Peyer's patch (tissue), 4 donors: ENCODE results near the gene TFAM.

ENCODE experiments used
- CTCF ChIP-seq, 6 experiments: fragments of 450-650 bp in 4 of 6; fragments of 200-600 bp in 2 of 6; sonication (generic) in 1 of 6; IDR thresholded peaks; one replicate each; pipeline ENCODE4 v1.5.1; 2017 to 2019; ENCODE audit warnings: antibody characterized with exemption in 6 of 6, mild to moderate bottlenecking in 3 of 6, moderate library complexity in 1 of 6
- POLR2A ChIP-seq, 2 donors: fragments of 450-650 bp; IDR thresholded peaks; one replicate each; pipeline ENCODE4 v1.5.1; 2017; ENCODE audit warnings: antibody characterized with exemption in 2 of 2, mild to moderate bottlenecking in 2 of 2, moderate library complexity in 2 of 2

- no peak for TF ChIP-seq CTCF (IDR thresholded peaks at IDR 0.05)
- no peak for TF ChIP-seq POLR2A (IDR thresholded peaks at IDR 0.05)
These were observed 43.8 kb upstream of the TFAM start for GRCh38 chr10:58341422-58341821.
